ENCODE results near the gene SMS.
"Not testable (repeated sequence)": the region's sequence is repeated elsewhere in the genome, so short reads cannot be mapped to it uniquely, and the experiment has no call there.

SMS gene

DNA sequence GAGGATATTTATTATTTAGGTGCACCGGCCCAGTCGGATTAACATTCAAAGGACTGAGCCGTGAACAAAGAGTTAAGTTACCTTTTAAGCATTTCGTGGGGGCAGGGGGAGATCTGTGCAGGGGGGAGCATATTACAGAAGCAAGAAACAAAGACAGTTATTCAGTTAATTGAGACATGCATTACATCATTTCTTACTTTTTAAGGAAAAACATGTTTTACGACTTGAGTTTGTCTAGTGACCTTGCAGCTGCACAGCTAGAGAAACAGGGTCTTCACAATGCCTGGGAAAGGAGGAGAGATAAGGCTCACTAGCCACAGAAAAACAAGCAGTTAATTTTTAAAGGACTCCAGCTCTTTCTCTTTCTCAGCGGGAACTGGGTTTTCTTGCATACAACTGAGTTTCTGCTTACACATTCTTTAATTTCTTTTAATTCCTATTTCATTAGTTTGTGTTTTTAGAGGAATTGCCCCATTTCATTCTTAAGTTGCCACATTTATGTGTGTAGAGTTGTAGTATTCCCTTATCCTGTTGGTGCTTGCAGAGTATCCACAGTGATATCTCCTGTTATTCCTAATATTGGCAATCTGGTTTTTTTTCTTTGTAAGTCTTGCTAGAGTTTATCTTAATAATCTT is 12.8 kb downstream of the SMS start:
- not testable (repeated sequence) for DNase-seq

DNA sequence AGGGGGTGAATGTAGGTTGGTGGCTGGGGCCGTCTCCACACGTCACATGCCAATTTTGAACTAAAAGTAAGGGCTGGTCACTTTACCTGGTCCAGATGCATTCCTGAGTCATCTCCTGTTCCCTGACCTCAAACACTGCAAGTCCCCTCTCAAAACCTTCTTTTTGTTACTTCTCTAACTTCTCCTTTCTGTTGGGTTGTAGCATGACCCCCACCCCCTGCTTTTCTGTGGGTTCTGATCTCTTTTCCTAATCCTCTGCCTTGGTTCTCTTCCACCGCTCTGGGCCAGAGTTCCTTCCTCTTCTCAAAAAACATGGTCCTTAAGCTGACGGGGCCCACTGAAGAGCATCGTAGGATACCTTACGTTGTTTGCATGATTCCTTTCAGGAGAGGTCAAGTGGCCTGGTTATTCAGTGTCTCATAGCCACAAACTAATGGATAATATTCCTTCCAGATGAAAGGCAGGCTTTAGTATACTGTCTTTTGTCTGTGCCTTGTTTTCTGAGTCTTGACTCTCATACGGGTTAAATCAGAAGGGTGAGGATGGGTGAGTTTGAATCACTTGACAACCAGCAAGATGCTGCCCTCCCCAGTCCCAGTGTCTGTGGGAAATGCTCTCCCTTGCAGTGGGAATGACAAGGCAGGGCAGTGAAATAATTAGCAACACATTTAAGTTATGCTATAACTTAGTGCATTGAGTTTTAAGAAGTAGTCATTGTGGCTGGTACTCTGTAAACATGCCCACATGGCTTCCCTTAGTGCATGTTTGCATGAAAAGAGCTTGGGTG is 15.1 kb downstream of the SMS start:
- DNase-seq = peak; percentile 73

DNA sequence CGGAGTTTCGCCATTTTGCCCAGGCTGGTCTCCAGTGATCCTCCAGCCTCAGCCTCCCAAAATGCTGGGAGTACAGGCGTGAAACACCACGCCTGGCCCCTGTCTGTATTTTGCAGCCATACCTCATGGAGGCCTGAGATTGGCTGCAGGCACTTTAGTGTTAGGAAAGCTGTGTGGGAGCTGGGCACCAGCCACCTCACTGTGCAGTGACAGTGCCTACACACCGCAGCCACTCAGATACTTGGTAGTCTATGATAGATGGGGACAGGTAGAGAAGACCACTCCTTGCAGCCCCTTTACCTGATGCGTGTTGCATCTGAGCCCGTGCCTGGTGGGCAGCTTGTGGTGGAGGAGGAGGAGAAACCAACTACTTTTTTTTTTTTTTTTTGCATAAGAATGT is 16.3 kb downstream of the SMS start:
- DNase-seq = no peak

DNA sequence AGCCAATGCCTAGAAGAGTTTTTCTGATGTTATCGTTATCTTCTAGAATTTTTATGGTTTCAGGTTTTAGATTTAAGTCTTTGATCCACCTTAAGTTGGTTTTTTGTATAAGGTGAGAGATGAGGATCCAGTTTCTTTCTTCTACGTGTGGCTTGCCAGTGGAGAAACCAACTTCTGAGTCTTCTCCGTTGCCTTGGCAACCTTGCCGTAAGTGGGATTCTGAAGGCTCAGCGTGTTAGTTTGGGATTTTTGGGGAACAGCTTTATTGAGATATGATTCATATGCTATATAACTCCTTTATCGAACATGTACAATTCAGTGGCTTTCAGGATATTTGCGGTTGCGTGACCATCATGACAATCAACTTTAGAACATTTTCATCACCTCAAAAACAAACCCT is 17.7 kb downstream of the SMS start:
- no peak for DNase-seq

DNA sequence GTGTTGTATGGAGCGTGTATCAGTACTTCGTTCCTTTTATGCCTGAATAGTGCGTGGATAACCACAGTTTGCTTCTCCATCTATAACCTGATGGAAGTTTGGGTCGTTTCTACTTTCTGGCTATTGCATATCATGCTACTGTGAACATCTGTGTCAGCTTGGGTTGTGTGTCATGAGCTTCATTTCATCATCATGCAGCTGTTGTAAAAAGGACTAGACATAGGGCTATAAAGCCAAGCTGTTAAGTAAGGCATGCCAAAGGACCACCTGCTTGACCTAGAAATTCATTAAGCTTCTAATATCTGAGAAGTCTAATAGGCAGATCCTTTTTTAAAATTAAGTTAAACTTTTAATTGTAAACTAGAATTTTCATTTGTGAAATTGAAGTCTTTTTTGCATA is 18.4 kb downstream of the SMS start:
- DNase-seq = peak; percentile 70

DNA sequence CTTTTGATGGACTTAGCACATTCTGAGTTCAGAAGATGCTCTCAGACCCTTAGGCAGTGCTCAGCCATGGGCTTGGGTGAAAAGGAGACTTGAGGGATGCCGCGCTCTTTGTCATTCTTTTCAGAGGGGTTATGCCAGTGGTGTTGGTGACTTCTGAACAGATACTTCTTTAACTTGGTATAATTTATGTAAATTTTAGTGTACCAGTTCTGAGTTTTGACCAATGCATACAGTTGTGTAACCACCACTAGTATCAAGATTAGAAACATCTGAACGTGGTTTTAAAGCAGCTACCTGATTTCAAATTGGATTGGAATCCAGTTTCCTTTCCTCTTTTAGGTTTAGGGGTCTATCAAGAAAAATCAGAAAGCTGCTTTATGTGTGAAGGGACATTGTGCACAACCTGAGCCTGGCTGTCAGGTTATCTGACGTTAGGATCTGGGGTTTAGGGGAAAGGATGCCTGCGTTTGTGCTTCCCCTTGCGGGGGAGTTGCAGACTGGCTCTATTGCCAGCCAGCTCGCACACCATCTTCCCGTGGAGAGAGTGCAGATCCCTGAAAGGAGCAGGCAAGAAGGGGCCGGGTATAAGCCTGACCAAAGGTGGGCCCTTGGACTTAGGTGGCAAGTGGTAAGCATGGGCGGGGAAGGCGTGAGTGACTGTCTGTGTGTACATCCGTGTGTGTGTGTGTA is 19.0 kb downstream of the SMS start:
- no peak for DNase-seq

DNA sequence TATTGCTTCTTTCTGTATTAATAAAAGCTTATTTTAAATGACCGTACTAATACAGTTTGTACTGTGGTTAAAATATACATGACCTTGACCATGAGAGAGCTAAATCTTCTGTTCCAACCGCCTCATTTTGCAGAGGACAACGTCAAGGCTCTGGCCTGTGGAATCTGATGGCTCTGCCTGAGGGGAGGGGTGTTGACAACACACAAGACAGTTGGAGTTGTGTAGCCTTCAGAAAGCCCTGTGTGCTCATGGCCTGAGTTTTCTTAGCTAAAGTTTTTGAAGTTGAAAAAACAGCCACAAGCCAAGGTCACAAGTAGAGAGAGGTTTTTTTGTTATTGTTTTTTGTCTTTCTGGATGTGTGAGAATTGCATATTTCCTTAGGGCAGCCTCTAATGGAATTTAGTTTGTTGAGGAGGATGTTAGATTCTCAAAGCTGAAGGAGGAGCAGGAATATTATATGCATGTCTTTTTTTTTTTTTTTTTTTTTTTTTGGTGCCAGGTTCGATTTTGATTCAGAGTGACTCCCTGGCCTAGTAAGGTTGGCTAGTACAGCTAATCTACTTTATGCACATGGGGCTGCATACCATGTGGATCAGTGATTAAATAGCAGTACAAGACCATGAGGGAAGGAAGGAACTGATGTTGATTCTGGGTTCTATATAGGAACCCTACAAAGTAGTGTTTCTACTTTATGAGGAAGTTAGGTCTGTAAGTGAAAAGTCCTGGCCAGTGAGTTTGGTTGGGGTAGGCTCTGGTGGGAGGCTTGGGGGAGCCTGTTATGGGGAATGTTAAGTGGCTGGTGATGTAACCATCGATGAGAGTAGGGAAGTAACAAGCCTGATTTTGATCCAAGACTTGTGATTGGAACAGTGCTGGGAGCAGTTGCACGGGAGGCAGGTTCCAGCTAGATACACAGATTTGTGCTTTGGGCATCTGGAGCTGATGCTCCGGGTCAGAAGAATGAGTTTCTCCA is 20.3 kb downstream of the SMS start:
- peak; percentile 28 for DNase-seq

DNA sequence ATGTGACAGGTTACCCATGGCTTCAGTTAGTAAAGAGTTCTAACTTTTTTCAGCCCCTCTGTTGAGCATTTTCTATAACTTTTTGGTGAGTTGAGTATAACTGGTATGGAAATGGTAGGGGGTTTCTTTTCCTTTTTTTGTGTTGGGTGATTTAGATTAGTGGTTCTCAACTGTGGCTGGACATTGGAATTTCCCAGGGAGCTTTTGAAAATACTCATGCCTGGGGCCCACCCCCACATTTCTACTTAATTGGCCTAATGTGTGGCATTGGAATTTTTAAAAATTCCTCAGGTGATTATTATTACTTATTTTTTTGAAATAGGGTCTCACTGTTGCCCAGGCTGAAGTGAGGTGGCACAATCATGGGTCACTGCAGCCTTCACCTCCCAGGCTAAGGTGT is 21.9 kb downstream of the SMS start:
- no peak for DNase-seq

DNA sequence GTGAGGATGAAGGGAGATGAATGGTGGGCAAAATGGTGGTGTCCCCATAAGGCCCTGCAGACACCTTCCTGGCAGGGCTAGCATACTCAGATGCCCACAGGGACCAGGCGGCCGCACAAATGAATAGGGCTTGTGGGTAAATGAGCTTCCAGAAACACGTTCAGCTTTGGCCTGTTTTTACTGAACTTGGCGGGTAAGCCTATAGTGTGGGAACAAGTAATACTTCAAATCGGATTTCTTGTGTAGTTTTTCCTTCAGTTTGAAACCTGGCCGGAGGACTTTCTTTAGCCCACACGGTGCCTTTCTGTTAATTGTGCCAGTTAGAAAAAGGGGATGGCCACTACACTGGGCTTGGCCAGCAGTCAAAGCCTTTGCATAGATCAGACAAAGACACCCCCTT is 22.8 kb downstream of the SMS start:
- DNase-seq = no peak

DNA sequence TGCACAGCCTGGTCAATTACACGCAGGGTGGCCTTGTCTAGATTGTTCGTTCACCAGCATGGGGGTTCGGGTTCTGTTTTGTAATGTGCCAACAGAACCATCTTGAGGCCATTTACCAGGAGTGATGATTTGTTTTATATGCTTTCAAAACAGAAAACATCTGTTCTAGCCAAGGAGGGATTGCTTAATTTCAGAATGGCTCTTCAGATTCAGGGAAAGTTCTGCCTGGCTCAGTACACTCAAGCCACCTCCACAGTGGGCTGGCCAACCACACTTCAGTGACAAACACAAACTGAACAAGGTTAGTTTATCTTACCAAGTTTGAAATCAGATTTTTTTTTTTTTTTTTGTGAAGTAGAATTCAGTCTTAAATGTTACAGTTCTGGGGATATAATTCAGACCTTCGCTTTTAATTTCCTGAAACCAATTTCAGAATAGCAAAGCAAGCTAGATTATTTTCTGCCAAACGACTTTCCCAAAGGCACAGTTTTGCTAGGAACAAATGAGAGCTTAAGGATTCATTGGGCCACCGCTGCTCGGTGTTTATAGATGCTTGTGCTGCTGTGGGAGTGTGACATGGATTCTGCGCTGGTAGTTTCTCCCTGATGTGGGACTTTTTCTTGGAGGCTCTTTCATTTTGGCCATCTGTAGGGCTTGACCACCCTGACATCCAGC is 23.4 kb downstream of the SMS start:
- no peak for DNase-seq

DNA sequence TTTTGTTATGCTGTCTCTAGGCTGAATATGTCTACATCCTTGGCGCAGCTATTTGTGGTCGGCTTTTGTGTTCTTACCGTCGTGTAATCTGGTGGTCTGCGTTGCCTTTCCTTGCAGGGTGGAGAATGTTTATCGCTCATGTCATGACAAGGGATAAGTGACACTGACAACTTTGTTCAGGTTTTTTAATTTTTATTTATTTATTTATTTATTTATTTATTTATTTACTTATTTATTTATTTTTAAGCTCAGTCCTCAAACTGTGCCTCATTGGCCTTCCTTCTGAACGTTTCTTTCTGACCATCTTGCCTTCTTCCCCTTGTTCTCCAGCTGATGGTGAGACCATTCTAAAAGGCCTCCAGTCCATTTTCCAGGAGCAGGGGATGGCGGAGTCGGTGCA is 26.4 kb downstream of the SMS start:
- DNase-seq = no peak

DNA sequence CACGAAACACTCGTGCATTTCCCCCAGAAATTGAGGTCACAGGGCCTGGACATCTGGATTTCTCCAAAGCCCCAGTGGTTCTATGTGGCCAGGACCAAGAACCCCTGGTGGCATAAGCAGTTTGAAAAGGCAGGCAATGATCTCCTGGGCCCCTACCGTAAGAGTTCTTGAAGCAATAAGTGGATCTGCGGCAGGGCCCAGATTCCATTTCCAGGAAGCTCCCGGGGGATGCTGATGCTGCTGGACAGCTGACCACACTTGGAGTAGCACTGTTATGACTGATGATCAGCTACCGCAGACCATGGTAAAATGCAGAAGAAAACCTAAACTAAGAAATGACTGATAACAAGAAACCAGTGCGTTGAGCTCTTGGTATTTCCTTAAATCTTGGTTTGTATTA is 27.8 kb downstream of the SMS start:
- no peak for DNase-seq

DNA sequence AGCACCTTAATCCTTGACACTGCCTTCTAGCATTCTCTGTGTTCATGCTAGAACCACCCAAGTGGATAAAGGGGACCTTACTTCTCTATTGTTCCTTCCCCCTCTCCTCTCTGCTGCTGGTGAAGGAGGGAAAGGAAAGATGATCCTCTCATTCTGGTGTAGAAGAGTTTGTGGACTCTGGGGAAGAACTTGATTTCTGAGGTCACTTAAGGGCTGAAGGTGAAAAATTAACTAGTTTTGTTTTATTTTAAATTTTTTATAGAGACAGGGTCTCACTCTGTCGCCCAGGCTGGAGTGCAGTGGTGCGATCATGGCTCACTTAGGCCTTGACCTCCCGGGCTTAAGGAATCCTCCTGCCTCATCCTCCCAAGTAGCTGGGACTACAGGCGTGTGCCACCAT is 29.8 kb downstream of the SMS start:
- DNase-seq = no peak

DNA sequence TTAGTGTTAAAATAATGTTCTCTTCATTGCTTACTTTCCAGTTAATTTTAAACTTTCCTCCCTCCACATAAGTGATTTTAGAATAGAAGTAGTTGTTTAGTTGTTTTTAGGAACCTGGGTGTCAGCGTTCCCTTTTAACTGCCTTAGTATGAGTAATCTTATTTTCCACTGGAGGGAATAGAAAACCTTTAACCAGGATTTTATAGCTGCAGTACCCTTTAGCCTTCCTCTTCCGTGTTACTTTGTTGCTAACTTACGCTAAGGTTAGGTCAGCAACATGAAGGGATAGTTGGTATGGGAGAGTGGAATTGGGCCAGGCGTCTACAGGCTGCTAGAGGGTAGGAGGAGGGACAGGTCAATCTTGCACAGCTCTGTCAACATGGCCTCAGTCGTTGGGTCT is 31.5 kb downstream of the SMS start:
- no peak for DNase-seq

DNA sequence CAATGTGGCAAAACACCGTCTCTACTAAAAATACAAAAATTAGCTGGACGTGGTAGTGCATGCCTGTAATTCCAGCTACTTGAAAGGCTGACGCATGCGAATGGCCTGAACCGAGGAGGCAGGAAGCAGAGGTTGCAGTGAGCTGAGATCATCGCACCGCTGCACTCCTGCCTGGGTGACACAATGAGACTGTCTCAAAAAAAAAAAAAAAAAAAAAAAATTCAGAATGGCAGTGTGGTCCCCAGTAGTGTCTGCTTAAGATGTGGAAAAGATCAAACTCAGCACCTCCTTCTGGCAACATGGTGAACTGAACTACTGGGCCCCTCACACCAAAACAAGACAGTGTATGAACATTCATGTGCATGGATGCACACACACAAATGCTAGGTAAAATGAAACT is 32.2 kb downstream of the SMS start:
- DNase-seq = peak; percentile 33

DNA sequence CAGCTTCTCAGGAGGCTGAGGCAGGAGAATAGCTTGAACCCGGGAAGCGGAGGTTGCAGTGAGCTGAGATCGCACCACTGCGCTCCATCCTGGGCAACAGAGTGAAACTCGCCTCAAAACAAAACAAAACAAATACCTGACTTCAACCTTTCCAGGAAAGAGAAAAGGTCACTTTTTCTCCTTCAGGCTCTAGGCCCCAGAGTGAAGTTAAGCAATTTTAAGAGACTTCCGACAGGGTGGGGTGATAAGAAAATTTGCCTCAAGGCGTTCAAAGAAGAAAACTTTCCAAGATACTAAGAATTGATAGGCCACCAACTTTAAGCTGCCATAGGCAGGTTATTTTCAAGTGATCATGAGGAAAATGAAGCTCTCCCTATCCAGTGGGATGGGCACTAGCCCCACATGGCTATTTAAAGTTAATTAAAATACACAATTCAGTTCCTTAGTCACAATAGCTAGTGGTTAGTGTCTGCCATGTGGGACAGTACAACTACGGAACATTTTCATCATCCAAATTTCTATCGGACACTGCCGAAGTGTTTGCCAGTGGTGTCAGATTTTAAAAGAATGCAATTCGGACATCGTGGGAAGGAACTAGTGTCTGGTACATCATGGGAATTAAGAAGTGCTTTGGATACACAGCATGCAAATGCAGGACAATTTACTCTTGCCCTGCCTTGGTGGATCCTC is 33.0 kb downstream of the SMS start:
- no peak for DNase-seq

DNA sequence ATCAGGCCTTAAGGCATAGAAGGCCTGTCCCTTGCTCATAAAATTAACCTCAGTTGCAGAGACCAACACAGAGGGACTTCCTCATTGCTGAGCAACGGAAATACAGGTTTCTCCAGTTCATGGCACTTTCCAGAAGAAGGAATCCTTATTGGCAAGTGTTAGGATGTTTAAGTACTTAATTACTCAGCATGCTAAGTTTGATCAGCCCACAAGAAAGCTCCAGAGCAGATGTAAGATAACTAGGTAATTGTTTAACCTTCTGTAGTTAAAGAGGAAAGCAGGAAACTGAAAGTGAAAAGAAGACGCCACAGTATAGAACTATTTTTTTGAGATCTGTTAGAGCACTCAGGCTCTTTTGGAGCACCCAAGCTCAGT is 33.5 kb downstream of the SMS start:
- peak; percentile 4 for DNase-seq

DNA sequence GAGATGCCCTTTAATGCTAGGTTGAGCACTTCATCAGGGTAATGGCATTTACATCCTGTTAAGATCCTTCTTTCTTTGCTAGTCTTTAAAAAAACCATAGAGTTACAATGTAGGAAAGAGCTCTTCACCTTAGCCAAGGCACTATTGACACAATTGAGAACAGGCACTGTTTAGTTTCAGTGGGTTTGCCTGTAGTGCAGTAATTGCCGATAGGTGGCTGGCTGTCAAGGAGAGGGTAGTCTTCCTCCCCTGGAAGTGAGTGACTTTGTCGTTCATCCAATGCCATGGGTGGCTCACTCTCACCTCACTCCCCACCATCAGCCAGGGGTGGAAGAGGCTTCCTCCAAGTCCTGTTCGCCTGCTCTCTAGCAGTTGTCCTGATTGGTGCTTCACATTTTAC is 34.7 kb downstream of the SMS start:
- no peak for DNase-seq

DNA sequence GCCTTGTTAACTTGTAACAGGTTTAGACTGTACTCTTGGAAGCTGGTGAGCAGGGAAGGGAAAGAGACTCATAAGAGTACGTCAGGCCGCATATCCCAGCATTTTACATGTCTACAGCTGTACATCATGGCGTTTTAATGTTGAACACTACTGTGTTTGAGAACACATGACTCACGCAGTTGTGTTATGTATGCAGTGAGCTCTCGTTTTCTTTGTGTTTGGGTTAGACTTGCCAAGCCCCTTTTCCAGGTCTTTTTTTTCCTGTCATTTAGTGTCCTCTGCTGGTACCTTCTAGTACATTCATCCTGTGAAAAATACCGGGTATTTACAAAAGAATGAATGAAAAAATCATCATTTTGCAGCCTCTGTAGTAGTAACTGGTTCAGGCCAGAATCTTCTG is 35.3 kb downstream of the SMS start:
- DNase-seq = no peak

DNA sequence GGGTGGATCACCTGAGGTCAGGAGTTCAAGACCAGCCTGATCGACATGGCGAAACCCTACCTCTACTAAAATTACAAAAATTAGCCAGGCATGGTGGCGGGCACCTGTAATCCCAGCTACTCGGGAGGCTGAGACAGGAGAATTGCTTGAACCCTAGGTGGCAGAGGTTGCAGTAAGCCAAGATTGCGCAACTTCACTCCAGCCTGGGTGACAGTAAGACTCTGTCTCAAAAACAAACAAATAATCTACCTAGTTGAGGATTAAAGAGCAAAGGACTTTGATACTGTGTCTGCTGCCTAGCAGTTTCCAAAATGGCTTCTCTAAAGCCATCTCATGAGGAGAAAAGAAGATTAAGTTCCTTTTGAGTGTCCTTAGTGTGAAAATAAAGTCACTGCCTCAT is 37.8 kb downstream of the SMS start:
- DNase-seq = no peak

DNA sequence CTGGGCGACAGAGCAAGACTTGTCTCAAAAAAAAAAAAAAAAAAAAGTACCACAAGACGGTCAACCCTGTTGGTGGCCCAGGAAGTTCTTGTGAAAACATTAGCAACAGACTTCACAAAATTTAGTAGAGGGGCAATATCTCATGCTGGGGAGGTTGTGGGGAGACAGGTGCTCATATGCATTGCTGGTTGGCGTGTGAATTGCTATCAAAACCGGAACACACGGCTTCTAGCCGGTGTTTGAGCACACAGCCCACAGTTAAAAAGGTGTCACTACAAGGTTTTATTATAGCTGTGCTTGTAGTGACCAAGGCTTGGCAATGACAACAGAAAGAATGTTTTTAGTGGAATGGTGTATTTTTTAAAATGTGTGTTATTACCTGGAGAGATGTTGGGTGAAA is 41.8 kb downstream of the SMS start:
- no peak for DNase-seq

DNA sequence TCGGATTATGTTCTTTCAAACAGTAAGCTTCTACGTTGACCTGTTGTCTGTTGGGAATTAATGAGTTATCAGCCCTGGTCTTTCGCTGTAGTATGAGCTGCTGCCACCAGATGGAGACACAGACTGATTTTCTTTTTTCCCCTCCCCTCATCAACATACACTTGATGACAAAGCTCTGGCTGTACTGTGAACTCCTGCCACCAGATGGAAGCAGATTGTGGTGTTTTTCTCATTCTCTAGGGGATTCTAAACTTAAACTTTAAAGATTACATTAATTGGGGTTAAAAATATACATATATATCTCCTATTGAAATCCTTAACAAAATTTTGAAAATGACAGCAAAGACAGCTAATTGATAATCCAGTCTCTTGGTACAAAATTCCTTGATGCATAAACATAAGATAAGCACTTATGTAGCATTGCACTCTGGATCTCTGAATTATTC is 44.8 kb downstream of the SMS start:
- DNase-seq = peak; percentile 63
